ENCODE measurements around the gene ZFAND6.

The ZFAND6 gene

GRCh38 chr15:80076321-80077318 lies 17.1 kb downstream of the ZFAND6 start:
- no peak overlapping the region for H3K27ac ChIP-seq
- no peak overlapping the region for H3K9ac ChIP-seq
- peak overlapping the region in 2 of 11 experiments; percentile 14 to 19; a peak in 4 of 22 replicates for H3K4me2 ChIP-seq
- peaks cover 7 to 40% (median 21%) of the 10 kb centered on the region in 11 experiments; a peak in 19 of 22 replicates for H3K36me3 ChIP-seq
- peaks cover 0 to 99% (median 32%) of the 10 kb centered on the region in 11 experiments; a peak in 11 of 22 replicates for H4K20me1 ChIP-seq
- H3K9me3 ChIP-seq (replicated peaks in 1 of 11), result peaks cover 0 to 20% (median 5%) of the 10 kb centered on the region in 11 experiments; a peak in 7 of 22 replicates
- TF ChIP-seq Cebpa-rat (IDR thresholded peaks at IDR 0.05), result no peak
- H3K4me1 ChIP-seq, result peaks cover 9 to 56% (median 24%) of the 10 kb centered on the region in 10 experiments; a peak in 19 of 20 replicates
- no peak overlapping the region for H3K4me3 ChIP-seq
- no peaks in the 10 kb centered on the region for H3K27me3 ChIP-seq

DNA sequence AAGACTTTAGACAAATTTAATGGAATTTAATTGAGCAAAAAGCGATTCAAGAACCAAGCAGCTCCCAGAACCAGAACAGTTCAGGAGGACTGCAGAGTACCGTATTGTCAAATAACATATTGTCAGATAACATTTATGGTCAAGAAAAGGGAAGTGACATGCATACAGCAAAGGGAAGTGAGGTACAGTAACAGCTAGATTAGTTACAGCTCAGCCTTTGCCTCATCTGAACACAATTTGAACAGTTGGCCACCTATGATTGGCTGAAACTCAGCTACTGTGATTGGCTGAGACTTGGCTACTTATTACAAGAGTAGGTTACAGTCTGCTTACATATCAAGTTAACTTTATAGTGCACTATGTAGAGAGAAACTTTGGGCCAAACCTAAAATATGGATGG lies 21.9 kb downstream of the ZFAND6 start:
- H3K9me3 ChIP-seq (replicated peaks in 1 of 11), result peaks cover 0 to 20% (median 5%) of the 10 kb centered on the region in 11 experiments; a peak in 7 of 22 replicates
- H3K36me3 ChIP-seq, result peaks cover 20 to 71% (median 34%) of the 10 kb centered on the region in 11 experiments; a peak in 20 of 22 replicates
- peak overlapping the region in 3 of 11 experiments; percentile 7 to 44 (median 24); a peak in 4 of 22 replicates for H3K4me2 ChIP-seq
- H3K27me3 ChIP-seq, result no peaks in the 10 kb centered on the region
- H3K9ac ChIP-seq, result no peak overlapping the region
- H3K4me3 ChIP-seq, result no peak overlapping the region
- TF ChIP-seq Cebpa-rat (IDR thresholded peaks at IDR 0.05), result no peak
- peaks cover 19 to 99% (median 38%) of the 10 kb centered on the region in 11 experiments; a peak in 15 of 22 replicates for H4K20me1 ChIP-seq
- 0 out of 22 replicates have a peak overlapping the region, but pooled peaks of 1 of the 11 experiments have one; percentile 4 for H3K27ac ChIP-seq
- peaks cover 0 to 22% (median 1%) of the 10 kb centered on the region in 10 experiments; a peak in 9 of 20 replicates for H3K4me1 ChIP-seq

DNA sequence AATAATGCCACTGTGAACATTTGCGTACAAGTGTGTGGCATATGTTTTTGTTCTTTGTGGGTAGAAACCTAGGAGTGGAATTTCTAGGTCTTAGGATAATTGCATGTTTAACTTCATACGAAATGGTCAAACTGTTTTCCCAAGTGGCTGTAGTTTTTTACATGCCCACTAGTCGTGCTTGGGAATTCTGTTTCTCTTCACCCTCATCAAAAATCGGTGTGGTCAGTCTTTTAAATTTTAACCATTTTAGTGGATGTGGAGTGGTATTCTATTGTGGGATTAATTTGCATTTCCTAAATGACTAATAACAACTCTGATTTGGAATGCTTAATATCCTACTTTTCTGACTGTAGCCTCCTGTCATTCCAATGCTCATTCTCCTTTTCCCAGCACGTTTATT lies 27.6 kb downstream of the ZFAND6 start:
- Histone ChIP-seq H3K36me3 (peaks cover 5 to 42% (median 26%) of the 10 kb centered on the region in 11 experiments; a peak in 18 of 22 replicates), H3K4me1 (no peaks in the 10 kb centered on the region), H3K4me3 (no peak overlapping the region), H3K9ac (no peak overlapping the region), H3K9me3 (replicated peaks in 1 of 11) (peaks cover 0 to 6% (median 0%) of the 10 kb centered on the region in 11 experiments; a peak in 3 of 22 replicates), H4K20me1 (peaks cover 19 to 100% (median 53%) of the 10 kb centered on the region in 11 experiments; a peak in 18 of 22 replicates), H3K27ac (no peak overlapping the region), H3K27me3 (no peaks in the 10 kb centered on the region), H3K4me2 (no peak overlapping the region)
- no peak for TF ChIP-seq Cebpa-rat (IDR thresholded peaks at IDR 0.05)

GRCh38 chr15:80090041-80090440 lies 30.6 kb downstream of the ZFAND6 start:
- TF ChIP-seq Cebpa-rat (IDR thresholded peaks at IDR 0.05), result no peak
- no peak overlapping the region for H3K9ac ChIP-seq
- no peak overlapping the region for H3K4me3 ChIP-seq
- no peak overlapping the region for H3K4me2 ChIP-seq
- peaks cover 0 to 39% (median 18%) of the 10 kb centered on the region in 11 experiments; a peak in 15 of 22 replicates for H3K36me3 ChIP-seq
- H3K9me3 ChIP-seq (replicated peaks in 1 of 11), result peaks cover 0 to 6% (median 0%) of the 10 kb centered on the region in 11 experiments; a peak in 1 of 22 replicates
- H4K20me1 ChIP-seq, result peaks cover 21 to 100% (median 58%) of the 10 kb centered on the region in 11 experiments; a peak in 20 of 22 replicates
- H3K27ac ChIP-seq, result no peak overlapping the region
- H3K4me1 ChIP-seq, result peaks cover 0 to 12% (median 2%) of the 10 kb centered on the region in 10 experiments; a peak in 9 of 20 replicates
- H3K27me3 ChIP-seq, result no peaks in the 10 kb centered on the region

DNA sequence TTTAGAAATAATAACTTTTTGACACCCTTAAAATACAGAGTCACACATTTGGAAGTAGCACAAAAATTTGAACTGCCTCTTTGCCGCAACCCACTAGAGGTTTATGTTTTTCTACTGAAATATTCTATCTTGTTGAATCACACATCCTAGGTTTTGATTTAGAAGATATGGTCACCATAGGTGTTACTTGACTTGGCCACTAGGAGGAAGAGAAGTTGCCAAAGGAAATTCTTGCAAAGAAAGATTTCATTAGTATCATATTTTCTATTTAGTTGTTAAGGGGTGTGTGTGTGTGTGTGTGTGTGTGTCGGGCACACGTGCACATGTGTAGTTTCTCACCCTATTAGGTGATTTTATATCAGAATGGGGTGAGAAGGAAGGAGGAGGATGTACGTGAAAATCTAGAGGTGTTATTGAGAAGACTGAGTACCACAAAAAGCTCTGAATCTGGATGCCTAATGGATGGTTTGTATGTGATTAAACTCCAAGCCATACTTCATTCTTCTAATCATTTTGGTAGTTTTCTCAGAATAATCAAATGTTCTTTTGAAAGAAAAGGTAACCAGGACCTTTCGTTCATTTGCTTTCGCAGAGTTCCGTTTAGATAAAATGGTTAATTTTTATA lies 31.5 kb downstream of the ZFAND6 start:
- TF ChIP-seq Cebpa-rat (IDR thresholded peaks at IDR 0.05), result no peak
- H3K9me3 ChIP-seq (replicated peaks in 1 of 11), result peaks cover 0 to 6% (median 0%) of the 10 kb centered on the region in 11 experiments; a peak in 1 of 22 replicates
- H3K36me3 ChIP-seq, result peaks cover 0 to 35% (median 15%) of the 10 kb centered on the region in 11 experiments; a peak in 15 of 22 replicates
- H3K4me1 ChIP-seq, result peaks cover 0 to 21% (median 6%) of the 10 kb centered on the region in 10 experiments; a peak in 11 of 20 replicates
- H4K20me1 ChIP-seq, result peaks cover 30 to 100% (median 65%) of the 10 kb centered on the region in 11 experiments; a peak in 20 of 22 replicates
- H3K4me3 ChIP-seq, result no peak overlapping the region
- no peak overlapping the region for H3K4me2 ChIP-seq
- no peak overlapping the region for H3K27ac ChIP-seq
- no peak overlapping the region for H3K9ac ChIP-seq
- H3K27me3 ChIP-seq, result no peaks in the 10 kb centered on the region

GRCh38 chr15:80093854-80094418 lies 34.5 kb downstream of the ZFAND6 start:
- no peak overlapping the region for H3K4me2 ChIP-seq
- peaks cover 45 to 99% (median 73%) of the 10 kb centered on the region in 11 experiments; a peak in 19 of 22 replicates for H4K20me1 ChIP-seq
- TF ChIP-seq Cebpa-rat (IDR thresholded peaks at IDR 0.05), result no peak
- H3K27ac ChIP-seq, result no peak overlapping the region
- H3K9me3 ChIP-seq (replicated peaks in 1 of 11), result no peaks in the 10 kb centered on the region
- no peaks in the 10 kb centered on the region for H3K27me3 ChIP-seq
- H3K9ac ChIP-seq, result no peak overlapping the region
- no peak overlapping the region for H3K4me3 ChIP-seq
- H3K36me3 ChIP-seq, result peaks cover 0 to 26% (median 7%) of the 10 kb centered on the region in 11 experiments; a peak in 13 of 22 replicates
- peaks cover 0 to 22% (median 7%) of the 10 kb centered on the region in 10 experiments; a peak in 11 of 20 replicates for H3K4me1 ChIP-seq

- H3K27ac ChIP-seq, result no peak overlapping the region
- H3K27me3 ChIP-seq, result no peaks in the 10 kb centered on the region
- TF ChIP-seq Cebpa-rat (IDR thresholded peaks at IDR 0.05), result no peak
- H3K4me1 ChIP-seq, result peaks cover 0 to 28% (median 13%) of the 10 kb centered on the region in 10 experiments; a peak in 12 of 20 replicates
- H4K20me1 ChIP-seq, result peaks cover 39 to 99% (median 80%) of the 10 kb centered on the region in 11 experiments; a peak in 19 of 22 replicates
- peaks cover 0 to 32% (median 3%) of the 10 kb centered on the region in 11 experiments; a peak in 9 of 22 replicates for H3K36me3 ChIP-seq
- no peak overlapping the region for H3K4me3 ChIP-seq
- H3K4me2 ChIP-seq, result peak overlapping the region in 4 of 11 experiments; percentile 1 to 27 (median 6); a peak in 4 of 22 replicates
- no peaks in the 10 kb centered on the region for H3K9me3 ChIP-seq (replicated peaks in 1 of 11)
- no peak overlapping the region for H3K9ac ChIP-seq
Observed at GRCh38 chr15:80095511-80095910, 36.0 kb downstream of the ZFAND6 start.

- no peak overlapping the region for H3K4me3 ChIP-seq
- H3K27me3 ChIP-seq, result no peaks in the 10 kb centered on the region
- H3K27ac ChIP-seq, result no peak overlapping the region
- peaks cover under 1 to 36% (median 4%) of the 10 kb centered on the region in 11 experiments; a peak in 15 of 22 replicates for H3K36me3 ChIP-seq
- TF ChIP-seq Cebpa-rat (IDR thresholded peaks at IDR 0.05), result no peak
- H4K20me1 ChIP-seq, result peaks cover 39 to 99% (median 78%) of the 10 kb centered on the region in 11 experiments; a peak in 19 of 22 replicates
- H3K4me1 ChIP-seq, result peaks cover 0 to 28% (median 13%) of the 10 kb centered on the region in 10 experiments; a peak in 12 of 20 replicates
- H3K9me3 ChIP-seq (replicated peaks in 1 of 11), result no peaks in the 10 kb centered on the region
- no peak overlapping the region for H3K9ac ChIP-seq
- H3K4me2 ChIP-seq, result peak overlapping the region in 1 of 11 experiments; percentile 5; a peak in 1 of 22 replicates
Observed at GRCh38 chr15:80095969-80096368, 36.5 kb downstream of the ZFAND6 start.
